ENCODE measurements around the gene TMEM170A. TPM values are rescaled to one million over a fixed set of nuclear protein-coding genes. Genes with fewer than 3 reads are reported as not detected.

TMEM170A gene
- total and polyA plus RNA-seq, 2 experiments from 2014 or later: 31.0 to 68.5 TPM

- TF ChIP-seq NANOG (IDR thresholded peaks at IDR 0.05; ENCODE audit: borderline replicate concordance) (no peak), REST (IDR thresholded peaks at IDR 0.05; ENCODE audit: unreplicated experiment) (no peak), ZNF331 (CRISPR knock-in tag; IDR thresholded peaks at IDR 0.05; ENCODE audit: low read depth) (no peak), ETS1 (IDR thresholded peaks at IDR 0.05) (no peak), EZH2 (IDR thresholded peaks at IDR 0.05; ENCODE audit: low read depth, unreplicated experiment) (no peak), ZNF114 (CRISPR knock-in tag; IDR thresholded peaks at IDR 0.05) (no peak), EZH2phosphoT487 (IDR thresholded peaks at IDR 0.05; ENCODE audit: unreplicated experiment) (no peak)
These were observed 20.9 kb upstream of the TMEM170A start (continued) for GRCh38 chr16:75485230-75486013.

DNA sequence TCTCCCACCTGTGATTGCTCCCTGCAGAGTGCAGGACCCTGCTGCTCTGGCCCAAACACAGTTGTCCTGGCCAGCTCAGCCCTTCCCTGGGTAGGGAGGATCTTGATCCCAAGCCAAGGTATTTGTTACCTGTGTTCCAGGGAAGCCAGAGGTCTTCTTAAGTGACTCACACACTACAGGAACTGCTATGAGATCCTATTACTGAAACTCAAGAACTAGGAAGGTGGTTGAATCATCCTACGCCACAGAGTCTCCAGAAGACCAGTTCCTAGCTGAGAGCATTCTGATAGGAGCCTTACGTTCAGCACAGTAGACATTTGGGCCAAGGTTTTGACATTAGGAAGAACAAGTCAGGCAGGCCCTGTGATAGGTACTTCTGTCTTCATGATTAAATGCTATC is 18.7 kb upstream of the TMEM170A start:
- Histone ChIP-seq H4K20me1 (replicated peaks; ENCODE audit: insufficient read depth) (no peaks in the 10 kb centered on the region; the same call in 1 of the 2 replicates), H3K27ac (ENCODE audit: low read depth) (no peak overlapping the region), H3K9me2 (ENCODE audit: insufficient read depth) (no peaks in the 10 kb centered on the region), H3K4me2 (no peak overlapping the region), H3K27me3 (ENCODE audit: insufficient read depth) (no peaks in the 10 kb centered on the region), H3K79me2 (replicated peaks; ENCODE audit: insufficient read depth) (no peaks in the 10 kb centered on the region), H3F3A (replicated peaks; ENCODE audit: low read depth) (no peaks in the 10 kb centered on the region), H3K4me1 (ENCODE audit: insufficient read depth) (no peaks in the 10 kb centered on the region), H3K36me3 (ENCODE audit: insufficient read depth) (no peaks in the 10 kb centered on the region), H3K4me3 (no peak overlapping the region), H2AFZ (no peak overlapping the region)
- Mint-ChIP-seq H3K4me3 (no peak overlapping the region), H3K27me3 (ENCODE audit: insufficient read depth, low read depth, poor library complexity) (peaks cover 10% of the 10 kb centered on the region), H3K4me1 (no peaks in the 10 kb centered on the region; the same call in 2 of the 3 replicates), H3K9me3 (no peaks in the 10 kb centered on the region; the same call in 2 of the 3 replicates), H3K36me3 (ENCODE audit: low read depth) (peaks cover 27% of the 10 kb centered on the region), H3K27ac (no peak overlapping the region)
- no peak for DNase-seq (ENCODE audit: low spot score)
- ATAC-seq: no peak
- no peak for TF ChIP-seq EZH2 (IDR thresholded peaks at IDR 0.05; ENCODE audit: low read depth, unreplicated experiment)
- TF ChIP-seq CREB1 (CRISPR knock-in tag; IDR thresholded peaks at IDR 0.05; ENCODE audit: low read depth): no peak
- no peak for TF ChIP-seq ZNF114 (CRISPR knock-in tag; IDR thresholded peaks at IDR 0.05)
- no peak for TF ChIP-seq ZNF462 (CRISPR knock-in tag; IDR thresholded peaks at IDR 0.05)
- TF ChIP-seq POLR2AphosphoS5 (IDR thresholded peaks at IDR 0.05; ENCODE audit: low read depth): no peak
- TF ChIP-seq JUNB (IDR thresholded peaks at IDR 0.05; ENCODE audit: unreplicated experiment): no peak
- TF ChIP-seq EZH2phosphoT487 (IDR thresholded peaks at IDR 0.05; ENCODE audit: unreplicated experiment): no peak
- no peak for TF ChIP-seq NANOG (IDR thresholded peaks at IDR 0.05; ENCODE audit: borderline replicate concordance)
- TF ChIP-seq ETS1 (IDR thresholded peaks at IDR 0.05): no peak

All from GM23338 (cell line).